ENCODE data around the gene MGLL. TPM values are rescaled to one million over a fixed set of nuclear protein-coding genes. Genes with fewer than 3 reads are reported as not detected.

The MGLL gene
- total RNA-seq, 2 experiments from 2014 or later: 19.2 to 21.6 TPM

DNA sequence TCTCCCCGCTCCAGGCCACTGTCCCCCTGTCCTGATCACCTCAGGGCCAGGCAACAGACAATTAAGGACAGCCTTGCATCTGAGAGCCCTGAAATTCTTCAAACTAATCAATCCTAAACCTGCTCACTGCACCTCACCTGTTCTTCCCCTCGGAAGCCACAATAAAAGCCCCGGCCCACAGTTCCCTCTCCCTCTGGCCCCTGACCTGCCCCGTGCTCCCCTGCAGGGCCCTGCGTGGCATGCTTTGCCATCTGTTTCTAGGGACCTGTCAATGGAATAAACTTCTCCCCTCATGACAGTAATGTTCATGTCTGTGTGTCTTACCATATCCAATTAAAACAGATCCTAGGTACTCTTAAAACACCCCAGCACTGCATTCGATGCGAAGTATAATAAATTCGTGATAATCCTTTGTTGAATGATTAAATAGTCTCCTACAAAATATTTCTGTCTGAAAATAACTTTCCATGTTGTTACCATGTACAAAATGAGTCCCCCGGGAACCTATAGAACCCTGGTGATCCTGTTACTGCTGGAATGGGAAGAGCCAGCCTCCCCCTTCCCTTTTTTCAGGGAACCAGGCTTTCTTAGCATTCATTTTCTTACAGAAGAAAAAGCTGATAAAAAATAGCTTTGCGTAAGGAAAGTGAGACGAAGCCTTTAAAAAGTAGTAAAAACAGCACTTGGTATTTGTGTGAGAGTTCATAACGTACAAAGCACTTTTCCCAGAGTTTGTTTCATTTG, 90.6 kb downstream of the MGLL start:
- Histone ChIP-seq H3K27ac (ENCODE audit: low read depth, low read length, poor library complexity, severe bottlenecking) (peak overlapping the region; percentile 97), H3K4me1 (ENCODE audit: insufficient read depth, low read length, poor library complexity, severe bottlenecking) (peaks cover 71% of the 10 kb centered on the region), H3K9me3 (ENCODE audit: low read length) (no peaks in the 10 kb centered on the region), H3K4me3 (ENCODE audit: low read depth, low read length, poor library complexity, severe bottlenecking) (peak overlapping the region; percentile 85), H3K79me2 (ENCODE audit: insufficient read depth, low read depth, low read length) (peaks cover 90% of the 10 kb centered on the region), H4K20me1 (ENCODE audit: insufficient read depth, low read length) (no peaks in the 10 kb centered on the region; the same call in 1 of the 2 replicates), H3K4me2 (ENCODE audit: low read length) (peak overlapping the region; percentile 88), H2AFZ (ENCODE audit: low read length) (no peak overlapping the region), H3K36me3 (ENCODE audit: insufficient read depth, low read length) (peaks cover 25% of the 10 kb centered on the region), H3K9me2 (ENCODE audit: insufficient read depth, low read length) (no peaks in the 10 kb centered on the region)
- DNase-seq (ENCODE audit: low spot score): no peak
- TF ChIP-seq EZH2phosphoT487 (IDR thresholded peaks at IDR 0.05; ENCODE audit: borderline replicate concordance, low read depth, low read length): no peak
- TF ChIP-seq, protein P1, sequence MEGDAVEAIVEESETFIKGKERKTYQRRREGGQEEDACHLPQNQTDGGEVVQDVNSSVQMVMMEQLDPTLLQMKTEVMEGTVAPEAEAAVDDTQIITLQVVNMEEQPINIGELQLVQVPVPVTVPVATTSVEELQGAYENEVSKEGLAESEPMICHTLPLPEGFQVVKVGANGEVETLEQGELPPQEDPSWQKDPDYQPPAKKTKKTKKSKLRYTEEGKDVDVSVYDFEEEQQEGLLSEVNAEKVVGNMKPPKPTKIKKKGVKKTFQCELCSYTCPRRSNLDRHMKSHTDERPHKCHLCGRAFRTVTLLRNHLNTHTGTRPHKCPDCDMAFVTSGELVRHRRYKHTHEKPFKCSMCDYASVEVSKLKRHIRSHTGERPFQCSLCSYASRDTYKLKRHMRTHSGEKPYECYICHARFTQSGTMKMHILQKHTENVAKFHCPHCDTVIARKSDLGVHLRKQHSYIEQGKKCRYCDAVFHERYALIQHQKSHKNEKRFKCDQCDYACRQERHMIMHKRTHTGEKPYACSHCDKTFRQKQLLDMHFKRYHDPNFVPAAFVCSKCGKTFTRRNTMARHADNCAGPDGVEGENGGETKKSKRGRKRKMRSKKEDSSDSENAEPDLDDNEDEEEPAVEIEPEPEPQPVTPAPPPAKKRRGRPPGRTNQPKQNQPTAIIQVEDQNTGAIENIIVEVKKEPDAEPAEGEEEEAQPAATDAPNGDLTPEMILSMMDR (conservative IDR thresholded peaks at IDR 0.05; ENCODE audit: low read length): no peak
- BruUV-seq (replicated peaks): no TSS peak
- intact Hi-C loops (cut with micrococcal nuclease; ENCODE audit: unreplicated experiment): loop anchor here (2.0 kb wide), 1 partner anchor 35 kb away; no protein-coding TSS in a partner anchor
- POLR2A ChIA-PET: interaction anchor here (1.2 kb wide), 1 partner anchor 36 kb away, joined by 4 read pairs; no protein-coding TSS in a partner anchor
- CTCF ChIA-PET (ENCODE audit: unreplicated experiment): no interaction called here

DNA sequence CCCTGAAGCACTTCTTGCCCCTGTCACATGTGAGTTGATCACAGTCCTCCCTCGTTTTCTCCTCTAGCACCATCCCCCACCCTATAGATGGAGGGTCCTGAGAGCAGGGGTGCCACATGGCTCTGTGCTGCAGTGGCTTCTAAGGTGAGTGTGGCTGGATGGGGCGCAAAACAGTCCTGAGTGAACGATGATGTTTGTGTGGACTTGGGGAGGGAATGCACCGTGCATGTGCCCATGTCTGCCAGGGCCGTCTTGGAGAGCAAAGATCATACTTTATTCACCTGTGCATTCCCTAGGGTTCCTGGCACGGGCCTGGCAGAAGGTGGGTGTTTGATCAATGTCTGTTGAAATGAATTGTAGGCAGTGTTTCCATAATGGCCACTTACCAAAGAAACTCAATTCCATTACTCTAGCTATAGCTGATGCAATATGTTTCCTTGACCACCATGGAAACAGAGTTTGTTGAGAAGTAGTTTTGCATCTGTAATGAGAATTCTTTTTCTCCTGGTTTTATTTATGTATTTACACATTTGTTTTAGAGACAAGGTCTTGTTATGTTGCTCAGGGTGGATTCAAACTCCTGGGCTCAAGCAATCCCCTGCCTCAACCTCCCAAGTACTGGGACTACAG, 91.5 kb downstream of the MGLL start:
- Histone ChIP-seq H3K27ac (ENCODE audit: low read depth, low read length, poor library complexity, severe bottlenecking) (no peak overlapping the region), H3K4me2 (ENCODE audit: low read length) (peak overlapping the region; percentile 61), H4K20me1 (ENCODE audit: insufficient read depth, low read length) (no peaks in the 10 kb centered on the region; the same call in 1 of the 2 replicates), H3K36me3 (ENCODE audit: insufficient read depth, low read length) (peaks cover 27% of the 10 kb centered on the region), H3K9me2 (ENCODE audit: insufficient read depth, low read length) (no peaks in the 10 kb centered on the region), H3K4me3 (ENCODE audit: low read depth, low read length, poor library complexity, severe bottlenecking) (no peak overlapping the region), H3K79me2 (ENCODE audit: insufficient read depth, low read depth, low read length) (peaks cover 93% of the 10 kb centered on the region), H2AFZ (ENCODE audit: low read length) (no peak overlapping the region), H3K4me1 (ENCODE audit: insufficient read depth, low read length, poor library complexity, severe bottlenecking) (peaks cover 64% of the 10 kb centered on the region), H3K9me3 (ENCODE audit: low read length) (no peaks in the 10 kb centered on the region)
- no peak for DNase-seq (ENCODE audit: low spot score)
- ChIA-PET CTCF (ENCODE audit: unreplicated experiment) (no interaction called here), POLR2A (no interaction called here)
- intact Hi-C loops (cut with micrococcal nuclease; ENCODE audit: unreplicated experiment): no loop called here
- TF ChIP-seq EZH2phosphoT487 (IDR thresholded peaks at IDR 0.05; ENCODE audit: borderline replicate concordance, low read depth, low read length): no peak
- TF ChIP-seq, protein P1 (conservative IDR thresholded peaks at IDR 0.05; ENCODE audit: low read length): no peak
- no TSS peak for BruUV-seq (replicated peaks)

Data from OCI-LY7 (cell line).